Activated CD4-positive, alpha-beta T cell treated with anti-CD3 and anti-CD28 coated beads for 4 hours (primary cell): ENCODE results near the gene CDH4.

Experiments
- DNase-seq, 2 donors: peaks; one replicate each; pipeline ENCODE4 v3.0.0-alpha.2; 2020

Gene CDH4

DNA sequence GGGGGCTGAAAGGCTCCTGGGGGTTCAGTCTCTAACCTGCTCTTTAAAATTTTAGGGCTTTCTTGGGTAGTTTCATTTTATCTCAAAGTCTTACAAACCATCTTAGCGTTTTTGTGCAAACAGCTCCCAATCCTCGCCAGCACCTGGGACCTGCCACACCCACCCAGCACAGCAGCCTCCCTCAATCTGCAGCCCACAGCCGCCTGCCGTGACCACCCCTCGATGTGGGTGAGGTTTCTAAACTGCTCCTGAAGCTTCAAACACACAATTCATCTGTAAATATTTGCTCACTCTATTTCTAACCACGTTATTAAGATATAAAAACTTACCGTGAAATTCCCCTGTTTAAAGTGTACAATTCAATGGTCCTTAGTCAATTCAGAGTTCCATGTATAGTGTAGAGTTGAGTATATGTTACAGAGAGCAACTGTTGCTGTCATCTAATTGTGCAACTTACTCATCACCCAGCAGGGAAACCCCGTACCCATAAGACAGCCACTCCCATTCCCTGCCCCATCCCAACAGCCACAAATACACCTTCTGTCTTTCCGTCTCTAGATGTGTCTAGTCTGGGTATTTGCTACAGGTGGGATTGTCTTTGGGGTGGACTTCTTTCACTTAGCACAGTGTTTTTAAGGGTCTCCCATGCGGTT is 432.6 kb downstream of the CDH4 start:
- no peak for DNase-seq

DNA sequence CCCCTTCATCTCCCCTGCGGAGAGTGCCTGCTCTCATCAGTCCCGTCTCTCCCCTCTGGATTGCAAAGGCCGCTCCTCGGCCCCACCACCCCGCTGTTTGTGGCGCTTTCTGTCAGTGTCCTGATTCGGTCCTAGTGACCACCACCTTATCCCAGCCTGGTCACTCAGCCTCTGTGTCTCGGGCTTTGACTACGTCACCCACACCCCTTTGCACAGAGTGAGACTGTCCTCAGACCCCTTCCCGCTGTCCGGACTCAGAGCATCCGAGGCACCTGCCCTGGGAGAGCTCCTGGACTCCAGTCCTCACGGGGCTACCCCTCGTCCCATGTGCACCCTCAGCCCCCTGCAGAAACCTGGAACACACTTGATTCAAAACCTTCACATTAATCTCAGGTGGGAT is 433.4 kb downstream of the CDH4 start:
- no peak for DNase-seq

DNA sequence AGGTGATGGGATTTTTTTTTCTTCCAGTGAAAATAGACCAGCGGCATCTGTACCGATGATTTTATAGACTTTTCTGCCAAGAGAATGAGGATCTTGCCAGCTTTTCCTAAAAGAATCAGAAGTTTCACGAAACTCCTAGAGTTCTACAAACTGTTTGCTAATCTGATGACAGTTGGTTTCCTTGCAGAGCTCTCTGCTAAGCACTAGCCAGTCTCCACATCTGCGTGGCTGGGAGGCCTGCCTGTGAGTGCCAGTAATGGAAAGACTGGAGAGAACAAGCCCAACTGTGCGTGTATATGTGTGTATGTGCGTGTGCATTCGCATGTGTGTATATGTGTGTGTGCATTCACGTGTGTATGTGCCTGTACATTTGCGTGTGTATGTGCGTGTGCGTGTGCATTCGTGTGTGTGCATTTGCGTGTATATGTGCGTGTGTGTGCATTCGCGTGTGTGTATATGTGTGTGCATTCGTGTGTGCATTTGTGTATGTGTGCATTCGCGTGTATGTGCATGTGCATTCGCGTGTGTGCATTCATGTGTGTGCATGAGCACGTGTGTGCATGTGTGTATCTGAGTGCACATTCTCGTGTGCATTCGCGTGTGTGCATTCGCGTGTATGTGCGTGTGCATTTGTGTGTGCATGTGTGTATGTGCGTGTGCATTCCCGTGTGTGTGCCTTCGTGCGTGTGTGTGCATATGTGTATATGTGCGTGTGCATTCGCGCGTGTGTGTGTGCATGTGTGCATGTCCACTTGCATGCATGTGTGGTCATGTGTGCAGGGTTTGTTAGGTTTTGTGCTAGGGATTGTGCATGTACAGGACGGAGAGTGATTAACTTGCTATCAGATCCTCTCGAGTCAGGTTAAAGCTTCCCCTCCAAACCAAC is 434.2 kb downstream of the CDH4 start:
- no peak for DNase-seq

DNA sequence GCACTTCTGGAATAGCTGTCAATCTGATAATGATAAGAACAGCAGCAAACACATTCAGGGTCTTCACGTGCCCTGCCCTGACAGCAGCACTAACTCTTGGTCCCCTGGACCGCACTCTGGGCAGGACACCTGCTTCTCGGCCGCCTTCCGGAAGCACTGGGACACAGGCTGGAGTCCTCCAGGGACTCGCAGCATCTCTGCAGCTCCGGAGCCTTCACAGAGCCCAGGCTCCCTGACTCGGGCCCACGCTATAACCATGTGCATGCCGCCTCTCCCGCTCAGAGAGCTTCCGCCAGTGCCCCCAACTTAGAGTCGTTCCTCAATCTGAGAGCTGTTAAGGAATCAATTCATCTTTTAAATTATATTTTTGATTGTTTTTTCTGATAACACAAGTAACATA is 436.4 kb downstream of the CDH4 start:
- no peak for DNase-seq

DNA sequence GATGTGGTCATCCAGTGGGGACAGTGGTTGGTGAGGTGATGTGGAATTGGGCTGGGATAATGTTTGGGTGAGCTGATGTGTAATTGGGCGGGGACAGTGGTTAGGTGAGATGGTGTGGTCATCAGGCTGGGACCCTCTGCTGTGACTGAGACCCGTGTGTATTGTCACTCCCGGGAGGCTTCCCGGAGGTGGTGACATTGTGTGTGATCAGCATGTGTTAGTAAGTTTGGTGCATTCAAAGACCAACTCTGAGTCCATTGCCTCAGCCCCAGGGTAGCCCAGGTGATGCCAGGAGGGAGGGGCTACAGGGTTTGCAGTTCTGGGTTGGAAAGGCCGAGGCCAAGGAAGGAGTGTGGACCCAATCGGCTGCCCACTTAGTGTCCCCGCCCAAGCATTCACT is 438.1 kb downstream of the CDH4 start:
- no peak for DNase-seq

DNA sequence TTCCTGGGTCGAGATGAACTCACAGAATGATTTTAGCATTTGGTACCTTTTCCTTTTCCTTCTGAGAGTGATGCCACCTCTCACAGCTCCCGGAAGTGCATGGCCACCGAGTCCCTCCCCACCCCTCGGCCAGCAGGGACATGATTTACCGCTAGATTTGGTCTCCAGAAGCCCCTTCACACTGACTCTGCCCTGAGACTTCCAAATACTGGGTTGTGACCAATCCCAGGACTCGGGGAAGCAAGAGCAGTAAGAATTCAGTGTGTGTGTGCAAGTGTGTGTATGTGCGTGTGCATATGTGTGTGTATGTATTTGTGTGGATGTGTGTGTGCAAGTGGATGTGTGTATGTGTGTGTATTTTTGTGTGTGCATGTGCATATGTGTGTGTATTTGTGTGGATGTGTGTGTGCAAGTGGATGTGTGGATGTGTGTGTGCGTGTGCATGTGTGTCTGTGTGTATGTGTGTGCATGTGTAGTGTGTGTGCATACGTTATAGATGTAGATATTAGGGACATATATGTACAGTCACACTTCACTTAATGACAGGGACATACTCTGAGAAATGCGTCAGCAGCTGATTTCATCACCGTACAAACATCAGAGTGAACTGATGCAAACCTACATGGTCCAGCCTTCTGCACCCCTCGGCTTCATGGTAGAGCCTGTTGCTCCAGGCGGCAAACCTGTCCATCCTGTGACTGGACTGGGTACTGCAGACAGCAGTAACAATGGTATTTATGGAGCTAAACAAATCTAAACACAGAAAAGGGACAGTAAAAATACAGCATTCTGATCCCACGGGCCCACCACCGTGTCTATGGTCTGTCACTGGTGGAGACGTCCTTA is 439.2 kb downstream of the CDH4 start:
- DNase-seq, result no peak

DNA sequence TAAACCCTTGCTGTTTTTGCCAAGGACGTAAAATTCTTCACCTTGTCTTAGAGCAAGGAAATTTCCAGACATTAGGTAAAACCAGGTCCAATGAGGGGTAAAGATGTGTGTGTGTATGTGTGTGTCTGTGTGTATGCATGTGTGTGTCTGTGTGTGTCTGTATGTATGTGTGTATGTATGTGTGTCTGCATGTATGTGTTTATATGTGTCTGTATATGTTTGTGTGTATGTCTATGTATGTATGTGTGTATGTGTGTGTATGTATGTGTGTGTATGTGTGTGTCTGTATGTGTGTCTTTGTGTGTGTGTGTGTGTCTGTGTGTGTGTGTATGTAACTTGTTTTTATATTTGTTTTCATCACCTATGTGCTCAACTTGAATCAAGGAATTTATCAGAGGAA is 439.9 kb downstream of the CDH4 start:
- no peak for DNase-seq

DNA sequence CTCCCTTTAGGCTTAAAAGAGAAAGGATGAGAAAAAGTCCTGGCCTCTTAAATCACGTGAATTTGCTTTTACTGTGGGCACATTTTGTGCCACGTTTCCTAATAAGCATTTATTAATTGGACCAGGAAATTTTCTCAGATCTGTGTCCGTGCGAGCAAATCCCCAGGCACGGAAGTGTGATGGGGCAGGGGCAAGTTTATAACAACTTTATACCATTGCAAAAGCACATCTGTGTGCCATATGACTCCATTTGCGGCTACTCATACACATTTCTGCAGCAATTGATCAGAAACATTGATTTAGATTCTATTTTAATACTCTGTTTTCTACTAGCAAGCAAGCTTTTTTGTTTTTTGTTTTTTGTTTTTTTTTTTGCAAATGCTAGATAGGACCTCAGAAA is 440.4 kb downstream of the CDH4 start:
- no peak for DNase-seq

DNA sequence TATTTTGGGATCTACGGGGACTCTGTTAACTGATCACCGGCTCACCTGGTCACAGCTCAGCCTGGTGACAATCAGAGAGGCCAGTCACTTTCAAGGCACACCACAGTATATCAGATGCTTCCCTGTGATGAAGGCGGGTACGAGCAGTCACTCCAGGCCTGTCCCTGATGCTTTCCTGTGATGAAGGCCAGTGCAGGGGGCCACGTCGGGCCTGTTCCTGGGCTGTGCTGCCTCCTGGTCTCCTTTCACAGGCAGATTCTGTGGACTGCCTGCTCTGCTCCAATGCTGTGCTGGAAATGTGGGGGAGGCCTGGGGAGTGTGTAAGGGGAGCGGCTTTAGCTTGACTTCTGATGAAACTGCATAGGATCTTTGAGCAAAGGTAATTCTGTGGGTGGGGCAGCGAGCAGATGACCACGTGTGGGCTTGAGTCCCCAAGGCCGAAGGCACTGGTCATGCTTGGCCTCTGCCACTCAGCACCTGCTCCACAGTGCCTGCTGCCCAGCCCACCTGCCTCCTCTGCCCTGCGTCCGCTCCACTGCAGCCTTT is 441.1 kb downstream of the CDH4 start:
- DNase-seq, result no peak

DNA sequence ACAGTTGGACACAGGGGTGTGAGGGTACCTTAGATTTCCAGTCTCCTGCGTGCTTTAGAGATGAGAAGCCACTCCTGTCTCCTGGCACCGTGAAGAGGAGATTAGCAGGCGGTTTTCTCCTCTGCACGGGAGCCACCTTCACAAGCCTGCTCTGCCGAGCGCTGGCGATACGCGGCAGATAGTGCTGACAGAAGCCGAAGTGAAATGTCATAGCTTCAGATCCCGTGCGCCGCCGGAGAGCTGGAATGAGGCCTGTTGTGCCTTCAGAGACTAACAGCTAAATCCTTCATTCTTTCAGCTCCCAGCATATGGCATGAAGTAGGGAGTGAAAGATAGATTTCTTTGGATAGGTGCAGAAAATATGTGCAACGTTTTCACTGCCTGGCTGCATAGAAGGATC is 442.6 kb downstream of the CDH4 start:
- no peak for DNase-seq

DNA sequence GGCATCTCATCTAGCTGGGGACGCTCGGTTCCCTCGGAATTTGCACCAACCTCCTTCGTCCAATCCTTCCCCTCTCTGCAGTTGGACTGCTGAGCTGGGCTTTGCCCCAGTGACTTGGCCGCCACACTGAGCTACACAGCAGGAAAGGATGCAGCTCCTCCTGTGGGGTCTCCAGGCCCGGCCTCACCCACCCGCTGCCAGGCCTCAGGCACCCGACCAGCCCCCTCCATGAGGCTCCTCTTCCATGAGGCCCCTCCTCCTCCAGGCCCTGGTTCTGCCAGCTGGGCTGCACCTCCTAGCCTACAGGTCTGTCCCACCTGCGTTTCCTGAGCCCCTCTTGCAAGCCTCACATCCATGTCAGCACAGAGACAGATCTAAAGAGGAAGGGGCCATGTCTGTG is 443.7 kb downstream of the CDH4 start:
- no peak for DNase-seq

DNA sequence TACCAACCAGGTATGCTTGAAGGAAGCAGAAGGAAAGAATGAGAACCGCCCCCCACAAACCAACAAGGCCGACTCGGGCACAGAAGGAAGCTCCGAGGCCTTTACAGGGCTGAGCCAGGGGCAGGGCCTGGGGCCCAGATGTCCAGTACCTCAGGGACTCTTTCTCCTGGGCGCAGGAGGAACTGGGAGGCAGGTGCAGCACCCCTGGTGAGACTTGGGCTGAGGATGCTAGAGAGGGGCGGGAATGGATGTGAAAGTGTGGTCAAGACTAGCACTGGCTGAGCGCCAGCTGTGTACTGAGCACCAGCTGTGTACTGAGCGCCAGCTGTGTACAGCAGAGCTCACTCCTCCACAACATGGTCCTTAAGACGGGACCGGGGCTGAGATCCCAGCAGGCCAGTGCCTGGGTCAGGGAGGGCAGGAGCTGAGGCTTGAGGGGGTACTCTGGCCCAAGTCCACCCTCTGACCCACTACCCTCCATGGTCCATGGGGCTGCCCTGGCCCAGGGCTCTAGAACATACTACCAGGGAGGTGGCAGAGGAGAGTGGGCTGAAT is 444.2 kb downstream of the CDH4 start:
- no peak for DNase-seq

DNA sequence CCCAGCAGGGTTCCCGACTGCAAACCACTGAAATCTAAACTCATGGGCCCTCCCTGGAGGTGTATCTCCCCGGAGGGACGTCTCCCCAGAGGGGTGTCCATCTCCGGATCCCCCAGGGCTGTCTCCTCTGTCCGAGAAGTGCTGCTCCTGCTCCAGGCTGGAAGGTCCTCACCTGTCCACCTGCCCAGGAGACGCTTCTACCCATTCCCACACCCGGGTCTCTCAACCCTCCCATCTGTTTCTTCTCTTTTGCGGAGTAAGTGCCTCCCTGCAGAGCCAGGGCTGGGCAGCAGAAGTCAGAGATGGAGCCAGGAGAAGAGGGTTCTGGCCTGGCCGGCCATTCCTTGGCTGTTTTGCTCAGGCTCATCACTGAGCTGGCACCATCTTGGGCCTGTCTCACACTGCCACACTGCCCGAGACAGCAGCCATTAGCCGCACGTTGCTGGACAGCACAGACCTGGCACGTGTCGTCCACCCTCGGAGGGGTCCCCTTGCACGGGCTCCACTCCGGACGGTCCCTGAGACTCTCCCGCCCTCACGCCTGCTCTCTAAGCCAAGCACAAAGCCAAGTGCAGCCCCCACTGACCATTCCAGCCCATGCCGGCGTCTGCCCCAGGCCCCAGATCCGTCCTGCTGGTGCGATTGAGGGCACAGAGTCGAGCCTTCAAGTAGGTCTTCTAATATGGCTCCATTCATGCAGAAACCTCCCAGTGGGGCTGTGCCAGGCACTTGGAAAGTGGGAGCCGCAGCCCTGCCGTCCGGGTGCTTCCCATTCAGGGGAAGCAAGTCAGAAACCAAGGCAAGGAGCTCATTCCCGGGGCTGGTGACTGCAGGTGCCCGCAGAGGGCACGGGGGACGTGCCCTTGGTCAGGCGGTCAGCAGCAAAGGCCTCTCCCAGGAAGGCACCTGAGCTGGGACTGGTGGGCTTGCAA is 445.9 kb downstream of the CDH4 start:
- no peak for DNase-seq

DNA sequence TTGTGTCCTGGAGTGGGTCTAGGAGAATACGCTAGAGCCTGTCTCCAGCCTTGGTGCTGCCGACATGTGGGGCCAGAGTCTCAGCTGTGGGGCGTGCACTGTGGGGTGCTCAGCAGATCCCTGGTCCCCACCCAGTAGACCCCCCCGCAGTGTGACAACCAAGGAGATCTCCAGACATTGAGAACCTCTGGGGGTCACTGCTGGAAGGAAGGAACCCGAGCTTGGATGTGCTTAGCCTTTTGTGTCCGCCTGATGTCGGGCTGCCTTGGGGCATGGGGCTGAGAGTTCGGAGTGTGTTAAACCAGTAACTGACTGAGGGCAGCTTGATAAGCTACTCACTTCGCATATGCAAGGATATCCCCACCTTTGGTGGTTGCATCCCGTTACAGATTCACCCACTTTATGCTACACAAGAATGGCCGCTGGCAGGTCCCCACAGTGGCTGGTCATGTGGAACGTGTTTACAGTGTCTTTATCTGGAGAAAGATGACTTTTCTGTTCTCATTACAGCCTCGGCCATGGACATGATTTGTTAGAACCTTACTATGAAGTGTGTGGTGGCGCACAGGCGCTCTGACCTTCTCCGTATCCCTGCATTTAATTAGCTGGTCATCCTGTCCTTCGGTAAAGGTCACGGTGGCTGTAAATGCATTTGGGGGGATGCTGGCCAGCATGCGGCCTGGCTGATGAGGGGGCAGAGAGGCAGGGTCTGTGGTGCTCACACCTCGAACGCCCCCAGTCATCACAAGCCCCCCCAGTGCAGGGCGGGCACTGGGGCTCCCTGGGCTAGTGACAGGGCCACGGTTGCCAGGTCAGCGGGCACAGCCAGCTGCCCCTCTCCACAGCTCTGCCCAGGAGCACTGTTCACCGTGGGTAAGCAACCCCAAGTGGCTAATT is 446.8 kb downstream of the CDH4 start:
- no peak for DNase-seq

DNA sequence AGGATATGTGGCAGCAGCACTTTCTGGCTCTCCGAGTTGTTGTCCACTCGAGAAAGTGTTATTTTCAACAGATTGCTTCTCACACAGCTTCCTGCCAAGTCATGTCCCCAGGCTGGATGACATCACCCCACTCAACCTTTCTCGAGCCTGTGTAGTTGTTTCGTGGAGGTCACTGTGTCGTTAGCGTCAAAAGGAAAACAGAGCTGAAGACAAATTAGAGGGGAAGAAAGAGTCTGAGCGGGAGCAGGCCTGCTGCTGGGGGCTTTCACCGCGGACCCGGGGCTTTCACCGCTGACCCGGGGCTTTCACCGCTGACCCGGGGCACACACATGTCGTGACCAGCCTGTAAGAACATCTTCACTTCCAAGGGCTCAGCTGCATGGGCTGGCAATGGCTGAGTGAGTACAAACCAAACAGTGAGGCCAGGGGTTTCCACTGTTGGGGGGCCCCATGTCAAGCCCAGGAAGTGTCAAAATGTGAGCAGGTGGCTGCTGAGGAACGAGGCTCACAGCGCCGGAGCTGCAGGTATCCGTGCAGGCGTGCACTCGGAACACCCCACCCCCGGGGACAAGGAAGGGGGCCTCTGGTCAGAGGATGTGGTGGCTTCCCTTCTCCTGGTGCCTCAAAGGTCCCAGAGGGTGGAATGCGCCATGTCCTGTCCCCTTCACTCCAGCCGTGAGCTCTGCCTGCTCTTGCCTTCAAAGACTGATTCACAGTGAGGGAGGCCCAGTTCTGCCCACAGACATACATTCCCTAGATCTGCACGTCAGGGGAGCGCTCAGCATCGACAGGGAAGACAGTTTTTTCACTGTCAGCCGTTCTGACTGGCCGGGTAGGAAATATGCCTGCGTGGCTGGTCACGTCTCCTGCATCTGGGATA is 447.7 kb downstream of the CDH4 start:
- DNase-seq, result no peak

DNA sequence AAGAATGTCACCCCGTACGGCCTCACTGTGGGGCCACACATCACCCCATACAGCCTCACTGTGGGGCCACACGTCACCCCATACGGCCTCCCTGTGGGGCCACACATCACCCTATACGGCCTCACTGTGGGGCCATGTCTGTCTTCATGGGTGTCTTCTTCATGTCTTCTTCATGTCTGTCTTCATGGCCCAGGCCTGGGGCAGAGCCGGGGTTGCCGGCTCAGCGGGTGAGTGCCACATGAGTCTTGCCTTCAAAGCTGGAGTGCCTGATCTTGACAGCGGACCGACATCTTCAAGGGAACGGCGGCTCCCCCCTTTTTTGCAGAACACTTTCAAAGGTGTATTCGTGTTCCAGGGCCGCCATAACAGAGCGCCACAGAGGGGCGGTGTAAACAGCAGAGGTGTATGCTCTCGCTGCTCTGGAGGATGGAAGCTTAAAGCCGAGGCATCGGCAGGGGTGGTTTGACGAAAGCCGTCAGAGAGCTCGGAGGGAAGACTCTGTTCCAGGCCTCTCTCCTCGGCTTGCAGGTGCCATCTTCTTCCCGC is 448.6 kb downstream of the CDH4 start:
- DNase-seq, result no peak

DNA sequence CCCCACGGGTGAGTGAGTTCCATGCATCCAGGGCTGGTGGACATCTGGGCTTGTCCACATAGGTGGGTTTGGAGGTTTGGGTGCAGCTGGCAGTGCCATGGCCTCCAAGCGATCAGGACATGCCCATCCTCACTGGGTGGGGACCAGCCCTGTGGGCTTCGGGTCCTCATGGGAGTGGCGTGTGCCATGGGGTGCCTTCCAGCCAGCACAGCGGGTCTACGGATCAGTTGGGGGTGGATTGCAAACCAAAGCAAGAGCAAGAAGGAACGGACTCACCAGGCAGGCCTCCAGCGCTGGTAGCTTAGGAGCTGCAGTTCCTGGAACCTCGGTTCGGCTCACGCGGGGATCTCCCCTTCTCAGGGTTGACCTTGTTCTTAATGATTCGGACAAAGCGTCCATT is 449.3 kb downstream of the CDH4 start:
- DNase-seq, result no peak

DNA sequence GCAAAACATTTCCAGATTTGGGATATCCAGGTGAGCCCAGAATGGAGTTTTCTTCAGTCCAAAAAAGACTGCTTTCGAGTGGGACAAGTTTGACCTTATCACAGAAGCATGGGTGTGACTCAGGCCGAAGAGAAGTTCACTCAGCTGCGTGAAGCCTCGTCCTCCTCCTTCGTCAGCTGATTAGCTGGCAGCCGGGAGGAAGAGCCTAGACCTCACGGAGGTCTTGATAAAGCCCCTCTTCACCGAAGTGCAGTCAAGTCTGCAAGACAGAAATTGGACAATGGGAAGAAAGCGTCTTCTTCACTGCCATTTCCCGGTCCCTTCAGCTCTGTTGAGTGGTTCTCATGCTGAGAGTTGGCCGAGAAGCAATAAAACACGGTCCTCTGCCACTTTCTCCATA is 449.7 kb downstream of the CDH4 start:
- no peak for DNase-seq

DNA sequence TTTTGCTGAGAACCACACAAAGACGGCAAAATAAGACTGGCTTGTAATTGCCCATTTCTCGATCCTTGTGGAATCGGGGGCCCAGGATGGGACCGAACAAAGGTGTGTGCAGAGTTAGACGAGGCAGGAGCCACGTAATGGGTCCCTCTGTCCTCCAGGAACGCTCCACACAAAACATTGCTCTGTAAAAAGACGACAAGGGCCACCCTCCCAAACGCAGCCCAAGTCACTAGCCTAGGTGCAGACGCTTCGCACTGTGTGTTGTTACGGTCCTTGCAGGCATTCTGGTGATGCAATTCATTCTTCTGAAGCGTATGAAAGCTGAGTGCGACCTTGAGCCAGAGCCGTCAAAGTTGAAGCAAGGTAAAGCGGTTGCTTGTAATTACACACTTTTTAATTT is 450.2 kb downstream of the CDH4 start:
- no peak for DNase-seq
